ENCODE results near the gene TUBB1.

DNA sequence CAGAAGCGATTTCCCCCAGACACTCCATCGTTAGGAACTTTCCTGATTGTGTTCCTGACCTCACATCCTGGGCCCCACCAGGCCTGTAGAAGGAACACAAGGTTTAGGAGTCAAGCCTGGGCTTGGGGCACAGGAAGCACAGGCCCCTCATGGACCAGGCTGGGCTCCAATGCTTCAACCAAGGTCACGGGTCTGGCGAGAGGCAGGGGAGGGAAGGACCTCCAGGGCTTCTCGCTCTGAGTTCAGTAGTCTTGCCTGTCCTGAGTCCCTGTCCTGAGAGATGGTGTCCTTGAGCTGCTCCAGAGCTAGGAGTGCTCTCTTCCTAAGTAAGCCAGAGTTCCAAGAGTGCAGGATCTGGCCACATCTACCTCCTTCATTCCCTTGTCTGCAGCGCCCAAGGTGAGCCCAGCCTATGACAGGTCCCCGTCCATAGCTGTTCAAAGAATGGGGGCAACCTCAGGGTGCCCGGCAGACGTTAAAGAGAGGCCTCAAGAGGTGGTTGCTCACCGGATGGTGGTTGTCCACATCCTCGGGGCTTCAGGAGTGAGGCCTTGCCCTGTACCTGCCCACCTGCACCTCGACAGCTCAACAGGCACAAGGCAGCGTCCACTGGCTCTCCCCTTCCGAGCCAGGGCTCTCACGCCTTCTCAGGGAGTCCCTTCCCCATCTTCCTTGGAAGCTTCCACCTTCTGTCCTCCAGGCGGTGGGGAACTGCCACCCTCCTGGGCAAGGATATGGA lies 1.6 kb upstream of the TUBB1 start:
- TF ChIP-seq ZNF157 (tag by site-specific recombination; IDR thresholded peaks at IDR 0.05) (no peak), ZNF184 (tag by site-specific recombination; IDR thresholded peaks at IDR 0.05) (no peak)
